SU-DHL-6 (cell line): ENCODE data around the gene ZNF555.

Experiments used
- H2AFZ ChIP-seq: fragments of 200-600 bp; sonication (generic); 2 replicates; pipeline ENCODE4 v1.6.1; 2014; ENCODE audit warnings: low read depth, mild to moderate bottlenecking, moderate library complexity, mixed read lengths, antibody characterized with exemption, low read length; ENCODE audit not compliant: severe bottlenecking
- H3F3A ChIP-seq: fragments of 200-600 bp; shearing (Covaris generic); 2 replicates; pipeline ENCODE4 v1.6.0; 2016; ENCODE audit warnings: antibody characterized with exemption, mild to moderate bottlenecking; ENCODE audit not compliant: insufficient read depth
- H3K27ac ChIP-seq: fragments of 200-600 bp; sonication (generic); 2 replicates; pipeline ENCODE4 v1.5.1; 2016; ENCODE audit warnings: low read depth, mild to moderate bottlenecking, low read length, moderate library complexity, mixed read lengths
- H3K27me3 ChIP-seq: fragments of 200-600 bp; sonication (generic), shearing (Covaris generic); 2 replicates; pipeline ENCODE4 v1.6.0; 2014; ENCODE audit warnings: mild to moderate bottlenecking, low read length
- H3K36me3 ChIP-seq: fragments of 200-600 bp; sonication (generic); 2 replicates; pipeline ENCODE4 v1.6.1; 2014; ENCODE audit warnings: mild to moderate bottlenecking, low read length, mixed read lengths
- H3K4me2 ChIP-seq: fragments of 300-600, 200-600 bp; shearing (Covaris generic), sonication (generic); 2 replicates; pipeline ENCODE4 v1.6.0; 2014; ENCODE audit warnings: low read length, low read depth, mild to moderate bottlenecking; ENCODE audit not compliant: poor library complexity, severe bottlenecking
- H3K4me3 ChIP-seq: fragments of 200-600 bp; sonication (generic); 2 replicates; pipeline ENCODE4 v1.5.1; 2014; ENCODE audit warnings: antibody characterized with exemption, low read length, mild to moderate bottlenecking, mixed read lengths; ENCODE audit not compliant: insufficient read depth, poor library complexity, severe bottlenecking
- H3K79me2 ChIP-seq: fragments of 200-600 bp; sonication (generic); 2 replicates; pipeline ENCODE4 v1.6.1; 2014; ENCODE audit warnings: mild to moderate bottlenecking, low read length, moderate library complexity; ENCODE audit not compliant: insufficient read depth
- H3K9ac ChIP-seq: fragments of 200-600 bp; sonication (generic); 2 replicates; pipeline ENCODE4 v1.7.0; 2014; ENCODE audit warnings: mild to moderate bottlenecking, low read length
- H3K9me2 ChIP-seq: fragments of 200-600 bp; sonication (generic); replicated peaks from 2 replicates; pipeline ENCODE4 v1.6.1; 2014; ENCODE audit warnings: low read length; ENCODE audit not compliant: insufficient read depth
- H3K9me3 ChIP-seq: fragments of 200-600 bp; sonication (generic); 2 replicates; pipeline ENCODE4 v1.6.1; 2014; ENCODE audit warnings: low read length, mixed read lengths; ENCODE audit not compliant: insufficient read depth
- H4K20me1 ChIP-seq: fragments of 200-600 bp; sonication (generic); 2 replicates; pipeline ENCODE4 v1.6.1; 2014; ENCODE audit warnings: low read depth, mild to moderate bottlenecking, antibody characterized with exemption, low read length, moderate library complexity, mixed read lengths
- CTCF ChIP-seq: fragments of 200-600 bp; sonication (generic); IDR thresholded peaks from one replicate; pipeline ENCODE4 v1.5.1; 2017; ENCODE audit warnings: antibody characterized with exemption, mild to moderate bottlenecking, low read length, moderate library complexity; ENCODE audit not compliant: insufficient read depth, poor library complexity, severe bottlenecking
- EZH2phosphoT487 ChIP-seq: fragments of 200-600 bp; sonication (generic), shearing (Covaris generic); conservative IDR thresholded peaks from 2 replicates; pipeline ENCODE4 v1.6.1; 2018; ENCODE audit warnings: mild to moderate bottlenecking, antibody characterized with exemption, low read length, moderate library complexity, mixed read lengths

ZNF555 gene

GRCh38 chr19:2824129-2824528 is 17.1 kb upstream of the ZNF555 start:
- H3K9me3 ChIP-seq = no peaks in the 10 kb centered on the region
- no peak overlapping the region for H3K4me3 ChIP-seq
- no peak overlapping the region for H3K4me2 ChIP-seq
- H3K36me3 ChIP-seq = no peaks in the 10 kb centered on the region
- H2AFZ ChIP-seq = no peak overlapping the region
- no peak overlapping the region for H3K9ac ChIP-seq
- no peaks in the 10 kb centered on the region for H3K79me2 ChIP-seq
- H3K27me3 ChIP-seq = no peaks in the 10 kb centered on the region
- no peak overlapping the region for H3K27ac ChIP-seq
- no peaks in the 10 kb centered on the region for H3F3A ChIP-seq
- no peaks in the 10 kb centered on the region for H4K20me1 ChIP-seq
- no peak for TF ChIP-seq EZH2phosphoT487
- no peak for TF ChIP-seq CTCF
- H3K9me2 ChIP-seq = no peaks in the 10 kb centered on the region

- Histone ChIP-seq H3K9me2 (no peaks in the 10 kb centered on the region), H3K79me2 (no peaks in the 10 kb centered on the region), H3K4me2 (no peak overlapping the region), H3K36me3 (no peaks in the 10 kb centered on the region), H4K20me1 (no peaks in the 10 kb centered on the region), H3K27me3 (no peaks in the 10 kb centered on the region), H3F3A (no peaks in the 10 kb centered on the region), H3K9me3 (no peaks in the 10 kb centered on the region), H2AFZ (no peak overlapping the region), H3K9ac (no peak overlapping the region), H3K4me3 (no peak overlapping the region), H3K27ac (no peak overlapping the region)
- TF ChIP-seq EZH2phosphoT487 (no peak), CTCF (no peak)
These were observed 14.3 kb upstream of the ZNF555 start for GRCh38 chr19:2827022-2827421.

GRCh38 chr19:2827840-2828489 is 13.3 kb upstream of the ZNF555 start:
- H3K9me2 ChIP-seq = no peaks in the 10 kb centered on the region
- H2AFZ ChIP-seq = no peak overlapping the region
- no peaks in the 10 kb centered on the region for H3F3A ChIP-seq
- H3K4me3 ChIP-seq = no peak overlapping the region
- H3K4me2 ChIP-seq = no peak overlapping the region
- TF ChIP-seq CTCF = no peak
- TF ChIP-seq EZH2phosphoT487 = no peak
- H4K20me1 ChIP-seq = no peaks in the 10 kb centered on the region
- no peak overlapping the region for H3K27ac ChIP-seq
- H3K36me3 ChIP-seq = no peaks in the 10 kb centered on the region
- H3K27me3 ChIP-seq = no peaks in the 10 kb centered on the region
- no peaks in the 10 kb centered on the region for H3K79me2 ChIP-seq
- H3K9me3 ChIP-seq = 0 out of 2 replicates have a peak, but pooled peaks cover 4% of the 10 kb centered on the region
- no peak overlapping the region for H3K9ac ChIP-seq
